ENCODE measurements around the gene NAALADL2. TPM values are rescaled to one million over a fixed set of nuclear protein-coding genes. Genes with fewer than 3 reads are reported as not detected.
"Not testable (repeated sequence)": the region's sequence is repeated elsewhere in the genome, so short reads cannot be mapped to it uniquely, and the experiment has no call there.

Gene NAALADL2
- total RNA-seq, 2 experiments from 2014 or later, result 0.48 TPM; not detected in 1

DNA sequence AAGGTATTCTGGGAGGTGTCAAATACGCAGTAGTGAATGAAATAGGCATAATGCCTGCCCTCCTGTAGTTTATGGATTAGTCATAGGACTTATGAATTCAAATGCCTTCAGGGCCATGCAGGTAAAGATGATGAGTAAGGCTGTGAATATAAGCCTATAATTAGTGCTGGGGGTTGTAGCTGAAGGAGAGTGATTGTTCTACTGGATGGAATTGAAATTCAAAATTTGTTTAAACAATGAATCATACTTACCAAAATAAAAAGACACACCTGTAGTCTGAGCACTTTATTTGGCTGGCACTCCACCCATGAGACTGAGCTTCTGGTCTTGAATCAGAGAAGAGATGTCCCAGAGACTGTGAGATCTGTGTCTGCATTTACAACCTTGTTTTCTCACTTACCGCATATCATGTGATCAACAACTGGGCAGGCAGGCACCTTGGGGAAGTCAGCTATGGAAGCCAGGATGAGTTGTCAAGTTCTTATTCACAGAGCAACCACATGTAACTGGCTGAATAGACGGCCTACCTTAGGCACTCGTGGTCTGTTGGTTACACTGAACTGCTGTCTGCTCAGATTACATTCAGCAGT, 291.8 kb downstream of the NAALADL2 start:
- no peaks in the 10 kb centered on the region for H3K27me3 Mint-ChIP-seq
- H3K4me1 Mint-ChIP-seq, result no peaks in the 10 kb centered on the region
- H3K4me3 Mint-ChIP-seq, result no peak overlapping the region
- DNase-seq, result no peak
- no peak overlapping the region for H3K27ac Mint-ChIP-seq
- no peaks in the 10 kb centered on the region for H3K9me3 Mint-ChIP-seq
- H3K36me3 Mint-ChIP-seq, result no peaks in the 10 kb centered on the region

DNA sequence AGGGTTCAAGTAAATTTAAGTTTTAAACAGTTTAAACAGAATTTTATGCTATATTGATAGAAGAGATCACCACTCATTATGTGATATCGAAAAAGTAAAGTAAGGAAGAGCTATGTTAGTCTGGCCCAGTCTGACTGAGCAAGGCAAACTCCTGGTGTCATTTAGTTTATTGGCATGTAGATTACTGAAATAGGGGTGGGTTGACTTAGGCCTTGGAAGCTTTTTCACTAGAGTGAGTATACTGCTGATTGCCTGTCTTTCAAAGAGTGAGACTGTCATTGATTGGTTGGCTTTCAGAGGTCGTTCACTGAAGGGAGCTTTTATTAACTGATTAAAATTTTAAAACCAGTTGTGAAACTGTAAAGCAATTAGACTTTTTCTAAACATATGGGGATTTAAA, 294.5 kb downstream of the NAALADL2 start:
- DNase-seq, result no peak
- no peaks in the 10 kb centered on the region for H3K9me3 Mint-ChIP-seq
- H3K4me3 Mint-ChIP-seq, result no peak overlapping the region
- H3K4me1 Mint-ChIP-seq, result no peaks in the 10 kb centered on the region
- no peaks in the 10 kb centered on the region for H3K27me3 Mint-ChIP-seq
- H3K27ac Mint-ChIP-seq, result no peak overlapping the region
- H3K36me3 Mint-ChIP-seq, result no peaks in the 10 kb centered on the region

DNA sequence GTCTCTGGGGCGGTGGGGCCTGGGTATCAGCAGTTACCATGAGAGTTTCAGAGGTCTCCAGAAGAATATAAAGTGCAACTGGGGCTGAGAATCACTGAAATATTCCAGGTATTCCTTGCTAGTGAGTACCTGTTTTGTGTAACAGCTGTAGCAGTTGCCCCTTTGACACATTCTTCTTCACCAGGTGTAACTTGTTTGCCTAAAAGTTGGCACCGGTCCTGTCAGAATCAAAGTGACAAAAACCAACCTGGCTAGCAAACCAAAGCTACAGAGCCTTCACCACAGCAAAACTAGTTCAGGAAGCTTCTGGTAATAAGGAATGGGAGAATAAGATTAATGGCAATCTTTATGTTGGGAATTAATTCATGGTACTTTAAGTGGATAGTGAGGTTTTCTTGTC, 296.0 kb downstream of the NAALADL2 start:
- H3K4me1 Mint-ChIP-seq, result no peaks in the 10 kb centered on the region
- no peaks in the 10 kb centered on the region for H3K36me3 Mint-ChIP-seq
- no peak overlapping the region for H3K4me3 Mint-ChIP-seq
- H3K27ac Mint-ChIP-seq, result no peak overlapping the region
- H3K9me3 Mint-ChIP-seq, result no peaks in the 10 kb centered on the region
- no peak for DNase-seq
- no peaks in the 10 kb centered on the region for H3K27me3 Mint-ChIP-seq

DNA sequence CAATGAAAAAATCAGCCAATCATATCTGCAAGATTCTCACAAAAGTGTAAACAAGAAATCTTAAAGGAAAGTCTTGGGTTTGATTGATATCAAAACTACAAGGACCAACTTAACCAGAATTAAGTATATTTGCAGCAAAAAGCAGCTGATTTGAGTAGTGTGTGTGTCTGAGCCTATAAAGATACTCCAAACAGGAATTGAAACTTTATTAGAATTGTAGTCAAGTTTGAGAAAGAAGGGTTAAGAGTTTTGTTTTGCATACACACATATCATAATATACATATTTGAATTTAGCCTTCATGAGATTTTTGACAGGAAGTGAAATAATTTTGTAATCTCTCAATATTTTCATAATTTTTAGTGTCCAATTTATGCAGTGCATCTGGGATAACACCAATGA, 300.1 kb downstream of the NAALADL2 start:
- H3K9me3 Mint-ChIP-seq, result no peaks in the 10 kb centered on the region
- no peak overlapping the region for H3K4me3 Mint-ChIP-seq
- no peaks in the 10 kb centered on the region for H3K36me3 Mint-ChIP-seq
- DNase-seq, result no peak
- H3K4me1 Mint-ChIP-seq, result no peaks in the 10 kb centered on the region
- no peaks in the 10 kb centered on the region for H3K27me3 Mint-ChIP-seq
- H3K27ac Mint-ChIP-seq, result no peak overlapping the region

GRCh38 chr3:175161291-175161690, 302.2 kb downstream of the NAALADL2 start:
- no peaks in the 10 kb centered on the region for H3K36me3 Mint-ChIP-seq
- H3K4me3 Mint-ChIP-seq, result no peak overlapping the region
- no peaks in the 10 kb centered on the region for H3K27me3 Mint-ChIP-seq
- no peaks in the 10 kb centered on the region for H3K9me3 Mint-ChIP-seq
- H3K4me1 Mint-ChIP-seq, result no peaks in the 10 kb centered on the region
- DNase-seq, result no peak
- no peak overlapping the region for H3K27ac Mint-ChIP-seq

DNA sequence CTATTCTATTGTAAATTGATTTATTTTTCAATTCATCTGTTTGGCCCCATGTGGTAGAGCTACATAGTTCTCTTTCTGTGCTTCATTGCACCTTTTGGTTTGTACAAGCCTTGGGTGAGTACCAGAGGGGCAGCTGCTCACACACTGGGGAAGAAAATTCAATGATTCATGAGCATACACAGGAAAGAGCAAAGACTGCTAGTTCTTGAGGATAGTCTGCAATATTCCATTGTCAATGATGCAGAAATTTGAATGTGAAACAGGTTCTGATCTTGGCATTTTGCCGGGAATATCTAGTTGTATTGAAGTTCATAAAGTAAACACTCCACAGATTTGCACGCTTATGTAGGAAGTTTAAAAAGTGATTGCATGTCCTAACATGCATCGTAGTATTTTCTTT, 304.6 kb downstream of the NAALADL2 start:
- Mint-ChIP-seq H3K9me3 (no peaks in the 10 kb centered on the region), H3K4me1 (no peaks in the 10 kb centered on the region), H3K4me3 (no peak overlapping the region), H3K27ac (no peak overlapping the region), H3K36me3 (no peaks in the 10 kb centered on the region), H3K27me3 (no peaks in the 10 kb centered on the region)
- DNase-seq, result no peak

- not testable (repeated sequence) for H3K27ac Mint-ChIP-seq, H3K4me1 Mint-ChIP-seq, H3K36me3 Mint-ChIP-seq, H3K27me3 Mint-ChIP-seq, H3K4me3 Mint-ChIP-seq, DNase-seq, H3K9me3 Mint-ChIP-seq
Measured at GRCh38 chr3:175173117-175173516, 314.0 kb downstream of the NAALADL2 start.

DNA sequence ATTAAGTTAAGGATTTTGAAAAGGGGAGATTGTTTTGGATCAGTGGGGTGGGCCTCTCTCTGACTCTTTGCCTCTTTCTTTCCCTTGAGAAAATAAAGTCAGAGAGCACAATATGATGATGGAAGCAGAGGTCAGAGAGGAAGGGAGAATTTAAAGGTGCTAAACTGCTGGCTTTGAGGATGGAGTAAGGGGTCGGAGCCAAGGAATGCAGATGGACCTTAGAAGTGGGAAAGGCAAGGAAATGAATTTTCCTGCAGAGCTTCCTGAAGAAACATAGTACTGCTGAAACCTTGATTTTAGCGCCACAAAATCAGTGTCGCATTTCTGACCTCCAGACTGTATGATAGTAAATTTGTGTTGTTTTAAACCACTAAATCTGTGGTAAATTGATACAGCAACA, 317.4 kb downstream of the NAALADL2 start:
- Mint-ChIP-seq H3K9me3 (no peaks in the 10 kb centered on the region), H3K4me3 (no peak overlapping the region), H3K36me3 (no peaks in the 10 kb centered on the region), H3K27me3 (no peaks in the 10 kb centered on the region), H3K4me1 (no peaks in the 10 kb centered on the region), H3K27ac (no peak overlapping the region)
- no peak for DNase-seq

GRCh38 chr3:175179055-175179454, 319.9 kb downstream of the NAALADL2 start:
- DNase-seq, result no peak
- no peaks in the 10 kb centered on the region for H3K4me1 Mint-ChIP-seq
- no peaks in the 10 kb centered on the region for H3K9me3 Mint-ChIP-seq
- no peaks in the 10 kb centered on the region for H3K36me3 Mint-ChIP-seq
- H3K4me3 Mint-ChIP-seq, result no peak overlapping the region
- H3K27me3 Mint-ChIP-seq, result no peaks in the 10 kb centered on the region
- no peak overlapping the region for H3K27ac Mint-ChIP-seq

DNA sequence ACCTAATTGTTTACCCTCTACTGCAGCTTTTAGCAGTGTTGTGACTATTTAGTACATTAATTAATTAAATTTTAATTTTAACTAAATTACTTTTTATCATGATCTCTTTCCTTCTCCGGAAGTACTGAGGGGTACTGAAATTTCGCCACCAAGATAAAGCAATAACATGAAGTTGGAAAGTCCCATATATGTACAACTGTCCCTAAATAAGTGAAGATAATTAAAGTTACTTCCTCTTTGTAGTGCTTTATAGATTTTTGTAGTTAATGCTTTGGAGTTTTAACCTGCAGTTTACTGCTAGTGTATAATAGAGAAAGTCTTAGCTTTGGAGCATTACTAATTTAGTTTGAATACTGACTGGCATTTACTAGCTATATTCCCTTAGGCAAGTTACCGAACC, 325.3 kb downstream of the NAALADL2 start:
- peaks cover 2% of the 10 kb centered on the region for H3K9me3 Mint-ChIP-seq
- H3K36me3 Mint-ChIP-seq, result no peaks in the 10 kb centered on the region
- no peak for DNase-seq
- no peak overlapping the region for H3K4me3 Mint-ChIP-seq
- H3K27me3 Mint-ChIP-seq, result no peaks in the 10 kb centered on the region
- H3K4me1 Mint-ChIP-seq, result no peaks in the 10 kb centered on the region
- no peak overlapping the region for H3K27ac Mint-ChIP-seq

DNA sequence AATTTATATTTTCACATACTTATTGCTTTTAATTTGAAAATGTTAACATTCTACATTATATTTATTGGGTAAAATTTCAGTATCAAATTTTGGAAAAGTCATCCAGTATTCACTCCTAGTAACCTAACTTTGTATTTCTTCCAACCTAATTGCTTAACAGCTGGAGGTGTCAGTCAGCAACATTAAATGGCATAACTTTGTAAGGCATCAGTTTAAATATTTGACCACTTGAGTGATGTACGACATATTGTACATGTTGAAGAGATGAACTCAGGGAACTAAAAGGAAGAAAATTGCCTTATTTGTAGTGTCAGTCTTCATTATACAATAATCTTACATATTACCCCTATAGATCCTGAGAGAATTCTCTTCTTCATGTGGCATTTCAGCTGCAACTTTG, 326.8 kb downstream of the NAALADL2 start:
- Mint-ChIP-seq H3K9me3 (peaks cover 2% of the 10 kb centered on the region), H3K27ac (no peak overlapping the region), H3K4me1 (no peaks in the 10 kb centered on the region), H3K27me3 (no peaks in the 10 kb centered on the region), H3K4me3 (no peak overlapping the region), H3K36me3 (no peaks in the 10 kb centered on the region)
- no peak for DNase-seq

DNA sequence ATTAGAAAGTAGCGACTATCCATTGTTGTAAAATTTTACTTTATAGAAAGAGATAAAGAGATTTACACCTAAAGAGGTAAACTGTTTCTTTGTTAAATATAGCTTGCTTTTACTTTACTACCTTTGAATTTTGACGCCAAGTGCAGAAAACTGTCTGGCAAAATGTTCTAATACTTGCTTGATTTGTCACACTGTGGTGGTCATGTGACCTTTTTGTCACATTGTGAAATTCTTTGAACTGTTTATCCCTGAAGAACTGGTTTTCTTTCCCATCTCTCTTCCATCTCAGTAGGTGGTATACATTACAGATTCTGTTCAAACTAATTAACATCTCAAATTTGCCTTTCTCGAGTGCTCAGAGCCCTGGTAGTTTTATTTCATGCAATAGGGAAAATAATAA, 327.4 kb downstream of the NAALADL2 start:
- Mint-ChIP-seq H3K36me3 (no peaks in the 10 kb centered on the region), H3K9me3 (peaks cover 2% of the 10 kb centered on the region), H3K27me3 (no peaks in the 10 kb centered on the region), H3K4me3 (no peak overlapping the region), H3K27ac (no peak overlapping the region), H3K4me1 (no peaks in the 10 kb centered on the region)
- no peak for DNase-seq

- Mint-ChIP-seq H3K27ac (no peak overlapping the region), H3K4me3 (no peak overlapping the region), H3K36me3 (no peaks in the 10 kb centered on the region), H3K27me3 (no peaks in the 10 kb centered on the region), H3K4me1 (no peaks in the 10 kb centered on the region), H3K9me3 (peaks cover 2% of the 10 kb centered on the region)
- no peak for DNase-seq
Measured at GRCh38 chr3:175187586-175187985, 328.5 kb downstream of the NAALADL2 start.

DNA sequence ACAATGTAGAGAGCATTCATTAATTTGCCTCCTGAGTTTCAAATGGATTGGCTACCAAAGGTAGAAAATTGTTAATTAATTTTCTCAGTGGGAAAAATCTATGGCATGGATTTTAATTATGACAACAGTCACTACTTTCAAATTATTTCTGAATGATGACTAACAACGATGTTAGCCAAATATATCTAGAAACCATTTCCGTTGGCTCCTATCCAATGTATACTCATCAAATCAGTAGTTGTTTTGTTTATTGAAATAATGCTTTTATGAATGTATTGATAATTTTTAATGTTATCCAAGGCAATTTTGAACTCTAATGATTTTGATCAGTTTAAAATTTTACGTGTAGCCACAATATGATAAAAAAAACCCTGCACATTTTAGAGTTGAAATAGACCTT, 333.4 kb downstream of the NAALADL2 start:
- Mint-ChIP-seq H3K36me3 (no peaks in the 10 kb centered on the region), H3K27me3 (no peaks in the 10 kb centered on the region), H3K4me3 (no peak overlapping the region), H3K4me1 (no peaks in the 10 kb centered on the region), H3K9me3 (peaks cover 2% of the 10 kb centered on the region), H3K27ac (no peak overlapping the region)
- no peak for DNase-seq

- H3K36me3 Mint-ChIP-seq, result no peaks in the 10 kb centered on the region
- H3K27ac Mint-ChIP-seq, result no peak overlapping the region
- no peak overlapping the region for H3K4me3 Mint-ChIP-seq
- no peaks in the 10 kb centered on the region for H3K27me3 Mint-ChIP-seq
- H3K4me1 Mint-ChIP-seq, result no peaks in the 10 kb centered on the region
- no peak for DNase-seq
- no peaks in the 10 kb centered on the region for H3K9me3 Mint-ChIP-seq
Measured at GRCh38 chr3:175193815-175194518, 334.8 kb downstream of the NAALADL2 start.

DNA sequence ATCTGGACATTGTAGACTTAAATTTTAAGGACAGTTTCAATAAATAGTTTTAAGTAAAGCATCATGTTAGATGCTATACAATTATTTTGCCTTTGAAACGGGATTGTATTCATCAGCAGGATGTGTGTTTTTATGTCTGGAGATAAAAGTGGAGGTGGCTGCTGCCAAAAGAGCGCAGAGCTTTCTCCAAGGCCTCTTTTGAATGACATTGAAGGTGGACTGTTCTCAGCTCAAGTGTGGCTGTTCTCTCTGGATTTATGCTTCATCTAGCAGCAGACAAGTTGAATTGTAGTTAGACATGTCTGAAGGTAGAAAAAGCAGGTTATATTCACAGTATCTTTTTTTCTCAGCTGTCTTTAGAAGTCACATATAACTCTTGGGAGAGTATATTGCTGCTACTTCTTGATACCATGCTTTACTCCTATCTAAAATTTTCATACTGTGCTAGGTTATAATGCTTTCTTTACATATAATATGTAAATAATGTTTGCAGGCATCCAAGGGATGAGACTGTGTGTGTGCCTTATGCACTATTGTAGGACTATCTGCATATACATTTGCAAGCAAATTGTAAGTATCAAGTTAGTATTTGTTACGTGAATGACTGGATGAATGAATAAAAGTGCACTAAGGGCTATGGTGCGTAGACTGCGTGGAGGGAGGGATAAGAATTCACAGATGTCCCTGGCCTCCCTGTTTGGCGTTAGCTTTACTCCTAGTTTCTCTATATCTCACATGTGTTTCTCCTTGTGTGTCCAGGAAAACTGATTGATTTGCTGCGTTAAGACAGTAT, 340.1 kb downstream of the NAALADL2 start:
- Mint-ChIP-seq H3K4me3 (no peak overlapping the region), H3K4me1 (no peaks in the 10 kb centered on the region), H3K36me3 (no peaks in the 10 kb centered on the region), H3K27me3 (no peaks in the 10 kb centered on the region), H3K9me3 (peaks cover 1% of the 10 kb centered on the region), H3K27ac (no peak overlapping the region)
- no peak for DNase-seq

Measured in activated naive CD8-positive, alpha-beta T cell treated with anti-CD3 and anti-CD28 coated beads for 36 hours (primary cell).